HG02970 (cell line): ENCODE results near the gene FAF2.
"Not testable (repeated sequence)": the region's sequence is repeated elsewhere in the genome, so short reads cannot be mapped to it uniquely, and the experiment has no call there.

ENCODE experiments used
- ATAC-seq: cut with Tn5 transposase; IDR thresholded peaks from one replicate; pipeline ENCODE4 v1.9.1; 2021; ENCODE audit warnings: mild to moderate bottlenecking, moderate library complexity, moderate number of reproducible peaks; ENCODE audit not compliant: unreplicated experiment, low FRiP score

FAF2 gene

GRCh38 chr5:176447978-176448608 lies at the start of gene FAF2:
FAF2 (plus strand) TSS chr5:176448385; CDS start chr5:176448408, 23 bp downstream.
- ATAC-seq: peak; percentile 91

DNA sequence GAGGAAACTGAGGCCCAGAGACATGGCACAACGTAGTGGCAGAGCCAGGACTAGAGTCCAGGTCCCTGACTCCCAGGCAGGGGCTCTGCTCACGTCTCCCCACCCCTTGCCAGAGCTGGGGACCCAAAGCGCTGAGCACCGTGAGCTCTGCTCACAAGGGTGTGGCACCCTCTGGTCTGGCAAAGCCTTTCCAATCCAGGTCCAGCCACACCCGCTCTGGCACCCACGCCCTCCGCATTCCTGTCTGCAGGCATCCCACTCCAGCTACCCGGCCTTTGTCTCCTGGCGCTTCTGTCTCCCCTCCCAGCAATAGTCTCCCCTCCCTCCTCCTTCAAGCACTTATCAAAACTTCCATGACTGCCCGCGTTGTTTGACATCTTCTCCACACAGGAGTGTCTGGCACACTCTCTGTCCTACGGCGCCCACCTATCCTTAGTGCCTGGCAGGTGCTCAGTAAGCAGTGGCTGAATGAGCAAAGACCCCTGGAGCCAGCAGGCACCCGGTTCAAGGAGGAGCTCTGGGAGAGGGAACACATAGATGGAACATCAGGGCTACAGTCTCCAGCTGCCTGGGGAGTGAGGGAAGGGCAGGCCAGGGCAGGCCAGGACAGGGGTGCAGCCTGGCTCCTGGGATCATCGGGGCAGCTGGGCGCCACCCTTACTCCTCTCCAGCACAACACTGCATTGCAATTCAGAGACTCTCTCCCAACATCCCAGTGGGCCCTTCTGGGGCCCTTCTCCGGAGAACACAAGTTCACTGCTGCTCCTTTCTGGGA lies 47.6 kb upstream of the FAF2 start:
- no peak for ATAC-seq

DNA sequence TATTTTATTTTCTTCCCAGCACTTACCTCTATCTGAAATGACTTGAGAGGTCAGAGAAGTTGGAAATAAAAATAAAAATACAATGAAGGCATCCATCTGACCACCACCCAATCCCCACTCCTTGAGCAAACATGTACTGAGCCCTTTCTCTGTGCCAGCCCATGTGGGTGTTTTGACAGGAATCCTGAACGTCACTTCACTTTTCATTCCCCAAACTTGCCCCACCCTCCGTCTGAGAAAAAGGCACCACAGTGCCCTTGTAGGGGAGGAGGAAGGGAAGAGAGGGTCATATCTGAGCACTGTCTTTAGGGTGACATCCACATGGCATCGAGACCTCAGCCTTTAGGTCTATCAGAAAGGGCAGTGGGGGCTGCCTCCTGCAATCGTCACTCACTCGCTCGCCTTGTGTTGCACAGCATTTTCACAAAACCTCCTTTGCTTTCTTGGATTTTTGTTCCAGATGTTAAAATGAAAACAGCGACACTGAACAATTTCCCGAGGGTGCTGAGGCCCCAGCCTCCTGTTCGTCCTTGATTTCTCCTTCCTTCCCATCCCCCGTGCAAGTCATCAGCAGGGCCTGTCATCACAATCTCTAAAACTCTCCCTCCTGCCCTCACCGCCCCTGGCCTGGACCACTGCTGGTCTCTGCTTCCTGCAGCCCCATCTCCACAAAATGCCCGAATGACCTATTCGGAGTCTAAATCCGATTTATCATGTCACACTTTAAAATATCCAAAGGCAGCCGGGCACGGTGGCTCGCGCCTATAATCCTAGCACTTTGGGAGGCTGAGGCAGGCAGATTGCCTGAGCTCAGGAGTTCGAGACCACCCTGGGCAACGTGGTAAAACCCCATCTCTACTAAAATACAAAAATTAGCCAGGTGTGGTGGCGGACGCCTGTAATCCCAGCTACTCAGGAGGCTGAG lies 46.6 kb upstream of the FAF2 start:
- no peak for ATAC-seq

DNA sequence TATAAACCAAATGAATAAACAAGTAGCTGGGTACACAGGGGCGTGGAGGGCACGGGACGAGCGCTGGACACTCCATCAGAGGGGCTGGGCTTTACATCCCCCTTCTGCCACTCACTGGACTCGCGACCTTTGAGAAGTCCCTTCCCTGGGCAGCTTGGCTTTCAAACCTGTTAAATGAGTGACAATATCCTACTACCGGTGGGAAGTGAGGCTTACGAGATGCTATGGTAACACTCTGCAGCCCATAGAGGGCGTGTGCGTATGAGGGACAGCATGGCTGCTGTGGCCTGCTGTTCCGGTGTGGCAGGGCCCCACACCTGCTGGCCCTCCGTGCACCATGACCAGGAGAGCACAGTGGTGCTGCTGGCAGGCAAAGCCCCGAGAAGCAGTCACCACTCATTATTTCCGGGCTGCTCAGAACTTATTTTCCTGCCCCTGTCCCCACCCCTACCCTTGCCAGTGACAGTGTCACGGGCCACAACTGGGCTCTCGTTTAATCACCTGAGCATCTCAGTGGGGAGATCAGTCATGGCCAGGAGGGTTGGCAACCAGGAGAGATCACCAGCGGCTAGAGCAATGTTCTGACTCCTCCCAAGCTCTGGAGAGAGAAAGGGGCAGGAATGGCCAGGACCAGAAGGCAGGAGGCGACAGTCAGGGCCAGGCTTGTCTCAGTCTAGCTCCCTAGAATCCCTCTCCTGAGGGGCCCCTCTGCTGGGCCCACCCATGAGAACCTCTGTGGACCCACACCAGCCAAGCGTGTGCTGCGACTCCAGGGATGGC lies 42.3 kb upstream of the FAF2 start:
- ATAC-seq: no peak

GRCh38 chr5:176406436-176407052 lies 41.6 kb upstream of the FAF2 start:
- no peak for ATAC-seq

GRCh38 chr5:176407456-176408251 lies 40.5 kb upstream of the FAF2 start:
- ATAC-seq: no peak

- not testable (repeated sequence) for ATAC-seq
Observed at GRCh38 chr5:176408252-176408573, 40.0 kb upstream of the FAF2 start.

DNA sequence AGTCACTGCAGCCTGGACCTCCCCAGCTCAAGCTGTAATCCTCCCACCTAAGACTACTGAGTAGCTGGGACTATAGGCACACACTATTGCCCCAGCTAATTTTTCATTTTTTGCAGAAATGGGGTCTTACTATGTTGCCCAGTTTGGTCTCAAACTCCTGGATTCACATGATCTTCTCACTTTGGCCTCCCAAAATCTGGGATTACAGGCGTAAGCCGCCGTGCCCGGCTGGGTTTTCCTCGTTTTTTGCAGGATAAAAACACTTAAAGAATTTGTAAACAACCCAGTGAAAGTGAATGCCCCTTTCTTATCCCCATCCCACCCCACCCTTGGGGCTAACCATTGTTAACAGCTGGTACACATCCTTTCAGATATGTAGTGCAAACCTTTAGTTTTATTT lies 39.6 kb upstream of the FAF2 start:
- no peak for ATAC-seq

DNA sequence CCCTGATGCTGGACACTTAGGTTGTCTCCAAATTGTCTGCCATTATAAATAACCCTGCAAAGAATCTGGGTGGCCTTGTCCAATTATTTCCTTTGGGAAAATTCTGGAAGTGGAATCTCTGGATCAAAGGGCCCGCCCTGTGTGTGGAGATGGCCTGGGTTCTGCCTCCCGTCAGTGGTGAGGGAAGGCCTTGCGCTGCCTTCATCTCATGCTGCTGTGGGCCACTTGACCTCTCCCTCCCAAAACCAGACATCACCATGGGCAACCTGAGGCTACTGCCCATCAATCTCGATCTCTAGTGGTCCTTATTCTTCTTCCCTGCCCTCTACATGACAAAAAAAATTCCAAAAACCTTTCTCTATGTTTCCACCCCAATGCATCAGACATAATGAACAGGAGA lies 38.4 kb upstream of the FAF2 start:
- no peak for ATAC-seq

DNA sequence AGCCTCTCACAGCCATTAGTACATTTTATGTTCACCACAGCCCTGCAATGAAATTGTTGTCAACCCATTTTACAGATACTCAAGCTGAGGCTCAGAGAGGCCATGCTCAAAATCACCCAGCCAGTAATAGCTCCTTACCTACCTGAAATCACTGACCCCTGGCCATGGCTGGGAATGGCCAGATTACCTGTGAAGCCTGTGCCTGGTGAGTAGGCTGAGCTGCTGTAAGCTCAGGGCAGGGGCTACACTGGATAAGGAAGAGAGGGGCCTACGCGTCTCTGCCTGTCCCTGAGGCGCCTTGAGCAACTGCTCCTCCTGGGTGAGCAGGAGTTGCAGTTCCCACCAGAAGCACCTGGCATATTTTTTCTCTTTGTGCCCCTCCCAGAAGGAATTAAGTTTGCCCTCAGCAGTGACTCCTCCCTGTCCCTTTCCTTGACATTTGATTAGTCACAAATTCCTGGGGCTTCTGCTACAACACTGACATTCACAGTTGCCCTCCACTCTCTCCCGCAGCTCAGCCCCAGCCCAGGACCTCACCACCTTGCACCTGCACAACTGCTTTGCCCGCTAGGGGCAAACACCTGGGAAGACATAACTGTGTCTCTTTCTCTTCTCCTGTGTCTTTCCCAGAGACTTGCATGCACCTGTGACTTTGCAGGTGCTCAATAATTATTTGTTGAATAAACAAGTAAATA lies 37.6 kb upstream of the FAF2 start:
- no peak for ATAC-seq

DNA sequence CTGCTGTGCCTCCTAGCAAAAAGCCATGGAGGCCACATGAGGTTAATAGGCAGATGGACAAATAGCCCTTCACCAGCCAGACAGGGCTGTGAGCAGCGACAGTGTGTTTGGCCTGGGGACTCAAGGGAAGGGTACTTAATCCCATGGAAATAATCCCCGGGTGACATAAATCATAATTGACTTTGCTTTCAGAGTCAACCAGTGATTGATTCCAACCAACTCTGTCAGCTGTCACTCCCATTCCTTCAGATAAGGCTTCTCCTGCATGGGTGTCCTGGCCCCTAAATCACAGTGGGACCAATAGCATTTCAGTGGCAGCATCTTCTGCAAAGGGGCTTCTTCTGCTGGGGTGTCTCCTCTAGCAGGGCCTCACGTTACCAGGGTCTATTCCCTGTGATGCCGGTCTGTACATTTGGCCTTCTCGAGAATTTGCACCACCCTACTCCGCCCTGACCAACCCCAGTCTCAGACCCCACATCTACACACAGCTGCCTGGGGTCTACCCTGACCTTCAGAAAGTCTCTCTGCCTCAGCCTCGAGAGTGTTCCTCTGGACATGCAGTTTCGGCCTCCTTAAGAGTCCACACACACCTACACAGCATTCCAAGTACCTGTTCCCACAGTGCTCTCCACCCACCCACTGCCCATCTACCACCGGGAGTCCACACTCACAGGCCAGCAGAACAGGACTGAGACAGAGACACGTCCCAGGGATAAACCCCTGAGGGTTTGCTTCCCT lies 35.5 kb upstream of the FAF2 start:
- no peak for ATAC-seq

DNA sequence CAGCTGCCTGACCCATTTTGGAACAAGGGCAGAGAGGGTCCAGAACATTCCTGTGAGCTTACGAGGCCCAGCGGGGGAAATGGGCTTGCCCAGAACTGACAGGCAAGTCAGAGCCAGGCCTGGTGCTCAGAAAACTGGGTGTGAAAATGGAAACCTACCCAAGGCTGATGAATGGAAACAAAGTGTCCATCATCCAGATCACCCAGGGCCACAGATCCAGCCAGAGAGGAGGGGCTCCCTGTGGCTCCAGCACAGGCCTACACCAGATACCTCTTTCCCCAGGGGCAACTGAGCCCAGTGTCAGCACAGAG lies 35.0 kb upstream of the FAF2 start:
- ATAC-seq: no peak

GRCh38 chr5:176413709-176414191 lies 34.4 kb upstream of the FAF2 start:
- ATAC-seq: no peak

DNA sequence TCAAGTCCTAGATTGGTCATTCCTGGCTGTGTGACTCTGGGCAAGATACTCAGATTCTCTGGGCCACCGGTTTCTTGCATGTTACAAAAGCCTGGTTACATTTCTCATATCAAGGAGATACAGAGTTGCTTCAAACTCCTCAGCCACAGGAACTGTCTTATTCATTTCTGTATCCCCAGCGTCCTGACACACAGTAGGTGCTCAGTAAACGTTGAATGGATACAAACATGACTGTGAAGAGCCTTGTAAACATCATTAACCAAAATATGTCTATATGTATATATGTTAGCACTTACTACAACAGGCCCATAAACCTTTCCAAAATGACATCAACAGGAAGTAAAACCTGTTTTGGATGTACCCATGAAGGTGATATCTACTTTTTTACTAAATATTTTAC lies 33.5 kb upstream of the FAF2 start:
- no peak for ATAC-seq

DNA sequence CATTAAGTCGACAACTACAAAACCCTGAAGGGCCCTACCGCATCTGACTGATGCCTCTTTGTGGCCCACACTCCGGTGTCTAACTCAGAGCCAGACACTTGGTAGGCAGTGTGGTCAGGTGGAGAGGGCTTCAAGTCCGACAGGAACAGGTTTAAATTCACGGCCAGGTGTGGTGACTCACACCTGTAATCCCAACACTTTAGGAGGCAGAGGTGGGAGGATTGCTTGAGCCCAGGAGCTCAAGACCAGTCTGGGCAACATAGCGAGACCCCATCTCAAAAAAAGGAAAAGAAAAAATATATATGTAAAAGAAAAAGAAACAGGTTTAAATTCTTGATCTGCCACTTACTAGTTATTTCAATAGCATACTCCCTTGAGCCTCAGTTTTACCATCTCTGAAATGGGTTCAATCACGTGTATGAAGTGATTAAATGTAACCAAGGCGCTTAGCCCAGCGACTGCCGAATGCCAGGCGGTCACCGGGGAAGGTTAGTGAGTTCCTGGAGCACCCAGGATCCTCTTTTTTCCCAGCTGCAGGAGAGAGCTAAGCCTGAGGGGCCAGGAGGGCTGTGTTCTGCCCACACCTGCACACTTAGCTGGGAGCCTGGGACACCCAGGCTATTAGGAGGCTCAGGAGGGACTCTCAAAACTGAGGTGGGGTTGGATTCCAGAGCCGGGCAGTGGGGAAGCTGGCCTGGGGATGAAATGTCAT lies 32.8 kb upstream of the FAF2 start:
- no peak for ATAC-seq

- peak; percentile 91 for ATAC-seq
Observed at GRCh38 chr5:176415952-176416924, 31.9 kb upstream of the FAF2 start, which contains the start of gene CLTB. CLTB (minus strand) TSS chr5:176416539; CDS start chr5:176416363, 176 bp downstream.
